Measurements from ENCODE around the gene RPL31. TPM values are rescaled to one million over a fixed set of nuclear protein-coding genes. Genes with fewer than 3 reads are reported as not detected.

The RPL31 gene
- total RNA-seq, 6 experiments from 2014 or later = 947 to 1,348 (median 1,137) TPM

- peaks cover 3% of the 10 kb centered on the region; the same call in 1 of the 2 replicates for H3K27me3 Mint-ChIP-seq (ENCODE audit: insufficient read depth)
- no peaks in the 10 kb centered on the region for H3K9me3 Mint-ChIP-seq
These were observed 39.1 kb upstream of the RPL31 start for GRCh38 chr2:100963026-100963375.

GRCh38 chr2:100964222-100964621 lies 37.9 kb upstream of the RPL31 start:
- H3K27ac Mint-ChIP-seq = no peak overlapping the region
- peaks cover 3% of the 10 kb centered on the region; the same call in 1 of the 2 replicates for H3K27me3 Mint-ChIP-seq (ENCODE audit: insufficient read depth)
- H3K4me3 Mint-ChIP-seq = no peak overlapping the region
- peaks cover 46% of the 10 kb centered on the region for H3K4me1 Mint-ChIP-seq (ENCODE audit: low read depth)
- DNase-seq = no peak
- H3K36me3 Mint-ChIP-seq (ENCODE audit: low read depth) = no peaks in the 10 kb centered on the region; the same call in 1 of the 2 replicates
- H3K9me3 Mint-ChIP-seq = no peaks in the 10 kb centered on the region
- no peak for TF ChIP-seq CTCF (IDR thresholded peaks at IDR 0.05)

More at GRCh38 chr2:100963026-100963375, 39.1 kb upstream of the RPL31 start:
- Mint-ChIP-seq H3K27ac (no peak overlapping the region), H3K36me3 (ENCODE audit: low read depth) (no peaks in the 10 kb centered on the region; the same call in 1 of the 2 replicates), H3K4me3 (no peak overlapping the region), H3K4me1 (ENCODE audit: low read depth) (peaks cover 58% of the 10 kb centered on the region)
- TF ChIP-seq CTCF (IDR thresholded peaks at IDR 0.05) = no peak
- DNase-seq = no peak

- H3K4me3 Mint-ChIP-seq = no peak overlapping the region; the same call in 1 of the 2 replicates
- TF ChIP-seq CTCF (IDR thresholded peaks at IDR 0.05) = no peak
These were observed 37.4 kb upstream of the RPL31 start for GRCh38 chr2:100964681-100965169.

GRCh38 chr2:100965596-100965995 lies 36.5 kb upstream of the RPL31 start:
- Mint-ChIP-seq H3K4me3 (no peak overlapping the region), H3K36me3 (ENCODE audit: low read depth) (no peaks in the 10 kb centered on the region; the same call in 1 of the 2 replicates), H3K9me3 (no peaks in the 10 kb centered on the region), H3K27me3 (ENCODE audit: insufficient read depth) (peaks cover 3% of the 10 kb centered on the region; the same call in 1 of the 2 replicates), H3K4me1 (ENCODE audit: low read depth) (peaks cover 33% of the 10 kb centered on the region), H3K27ac (no peak overlapping the region)
- DNase-seq = no peak
- TF ChIP-seq CTCF (IDR thresholded peaks at IDR 0.05) = 0 out of 2 replicates have a peak, but pooled peaks have one; percentile 22

More at GRCh38 chr2:100964681-100965169, 37.4 kb upstream of the RPL31 start:
- Mint-ChIP-seq H3K9me3 (no peaks in the 10 kb centered on the region), H3K36me3 (ENCODE audit: low read depth) (no peaks in the 10 kb centered on the region; the same call in 1 of the 2 replicates), H3K4me1 (ENCODE audit: low read depth) (peaks cover 41% of the 10 kb centered on the region), H3K27me3 (ENCODE audit: insufficient read depth) (peaks cover 3% of the 10 kb centered on the region; the same call in 1 of the 2 replicates), H3K27ac (peak overlapping the region; percentile 26; the same call in 1 of the 2 replicates)
- DNase-seq = no peak

- Mint-ChIP-seq H3K4me1 (ENCODE audit: low read depth) (peaks cover 16% of the 10 kb centered on the region), H3K27me3 (ENCODE audit: insufficient read depth) (peaks cover 4% of the 10 kb centered on the region), H3K9me3 (no peaks in the 10 kb centered on the region), H3K4me3 (no peak overlapping the region), H3K27ac (no peak overlapping the region), H3K36me3 (ENCODE audit: low read depth) (no peaks in the 10 kb centered on the region; the same call in 1 of the 2 replicates)
- no peak for TF ChIP-seq CTCF (IDR thresholded peaks at IDR 0.05)
- no peak for DNase-seq
These were observed 34.4 kb upstream of the RPL31 start for GRCh38 chr2:100967716-100968115.

Measured in HFFc6 (cell line).